HCT116 (cell line): Measurements from ENCODE around the gene NSD2. TPM values are rescaled to one million over a fixed set of nuclear protein-coding genes. Genes with fewer than 3 reads are reported as not detected.

ENCODE experiments used
- ATAC-seq: fragments of 200-7000 bp; cut with Tn5 transposase; 2 replicates; pipeline ENCODE4 v1.9.1; 2020; ENCODE audit warnings: mild to moderate bottlenecking, moderate library complexity
- BruUV-seq: library from RNA; stranded (reverse); fragments of 400-500 nt; replicated peaks from 2 replicates; lab custom pipeline; 2021; lab: Mats Ljungman, UMichigan
- CTCF ChIA-PET: fragments of 300-600 bp; sonication (Branson Sonifier 250); formaldehyde crosslinking; loops from one replicate; lab custom pipeline; 2021; ENCODE audit warnings: antibody characterized with exemption; lab: Charles Lee
- POLR2A ChIA-PET: fragments of 300-600, 350-600 bp; sonication (Branson Sonifier 250); formaldehyde crosslinking; loops from one replicate; lab custom pipeline; 2021; ENCODE audit warnings: antibody characterized with exemption; lab: Charles Lee
- RAD21 ChIA-PET, 2 experiments: fragments of 300-600 bp; sonication (Branson Sonifier 250); formaldehyde crosslinking; loops; one replicate each; lab custom pipeline; 2023; ENCODE audit warnings: low total read pairs in 2 of 2; ENCODE audit not compliant: uncharacterized antibody in 2 of 2, unreplicated experiment in 2 of 2, low non-redundant PET in 1 of 2; lab: Charles Lee
- DNase-seq: peaks from one replicate; pipeline ENCODE4 v3.0.0-alpha.2; 2010; ENCODE audit warnings: low read depth, low spot score
- H2AFZ ChIP-seq: fragments of 200-600 bp; shearing (Covaris generic), sonication (generic); 2 replicates; pipeline ENCODE4 v1.6.1; 2017; ENCODE audit warnings: low read depth, mixed run types, mixed read lengths, antibody characterized with exemption, low read length; ENCODE audit not compliant: poor library complexity, severe bottlenecking
- H3K27ac ChIP-seq: 2 replicates; pipeline ENCODE4 v1.5.1; 2012; ENCODE audit warnings: low read depth, low read length
- H3K27me3 ChIP-seq: fragments of 200-600 bp; sonication (generic); 2 replicates; pipeline ENCODE4 v1.6.1; 2016; ENCODE audit warnings: mixed run types, low read length, mixed read lengths; ENCODE audit not compliant: insufficient read depth
- H3K36me3 ChIP-seq, 2 experiments: fragments of 200-500 bp in 1 of 2; fragments of 200-600 bp in 1 of 2; sonication (Bioruptor generic) in 1 of 2; sonication (generic) in 1 of 2; 2 replicates each; pipeline versions ENCODE4 v1.5.1 to v1.6.1; 2014 to 2016; ENCODE audit warnings: low read length in 2 of 2, inconsistent platforms in 1 of 2, mixed read lengths in 1 of 2, mixed run types in 1 of 2; ENCODE audit not compliant: insufficient read depth in 2 of 2, control insufficient read depth in 1 of 2
- H3K4me1 ChIP-seq, 2 experiments: fragments of 200-600 bp in 1 of 2; sonication (generic) in 1 of 2; 2 replicates each; pipeline versions ENCODE4 v1.5.1 to v1.6.1; 2012 to 2017; ENCODE audit warnings: low read length in 2 of 2, inconsistent platforms in 1 of 2, mild to moderate bottlenecking in 1 of 2, mixed read lengths in 1 of 2, mixed run types in 1 of 2, moderate library complexity in 1 of 2; ENCODE audit not compliant: insufficient read depth in 2 of 2, control insufficient read depth in 1 of 2
- H3K4me2 ChIP-seq: fragments of 200-600 bp; sonication (generic); 2 replicates; pipeline ENCODE4 v1.6.1; 2017; ENCODE audit warnings: mixed run types, low read length, mixed read lengths
- H3K4me3 ChIP-seq, 2 experiments: fragments of 200-600 bp in 1 of 2; sonication (generic) in 1 of 2; replicated peaks in 1 of 2; 2 replicates each; pipeline ENCODE4 v1.5.1; 2011 to 2016; ENCODE audit warnings: low read length in 2 of 2, control low read depth in 1 of 2, low read depth in 1 of 2, mild to moderate bottlenecking in 1 of 2, mixed read lengths in 1 of 2, mixed run types in 1 of 2
- H3K79me2 ChIP-seq: fragments of 200-600 bp; sonication (generic); 2 replicates; pipeline ENCODE4 v1.6.1; 2017; ENCODE audit warnings: mild to moderate bottlenecking, mixed run types, low read length, moderate library complexity, mixed read lengths; ENCODE audit not compliant: insufficient read depth
- H3K9ac ChIP-seq: fragments of 200-600 bp; sonication (generic); 2 replicates; pipeline ENCODE4 v1.6.1; 2016; ENCODE audit warnings: low read length, mixed read lengths
- H3K9me2 ChIP-seq: fragments of 200-600 bp; sonication (generic), shearing (Covaris generic); 2 replicates; pipeline ENCODE4 v1.6.1; 2017; ENCODE audit warnings: mixed run types, mild to moderate bottlenecking, moderate library complexity; ENCODE audit not compliant: insufficient read depth
- H3K9me3 ChIP-seq, 2 experiments: fragments of 200-500 bp in 1 of 2; fragments of 200-600 bp in 1 of 2; sonication (Bioruptor generic) in 1 of 2; sonication (generic) in 1 of 2; 2 replicates each; pipeline ENCODE4 v1.6.1; 2014 to 2017; ENCODE audit warnings: low read length in 2 of 2, mixed read lengths in 2 of 2, inconsistent platforms in 1 of 2, low read depth in 1 of 2, mild to moderate bottlenecking in 1 of 2, mixed run types in 1 of 2, moderate library complexity in 1 of 2; ENCODE audit not compliant: control insufficient read depth in 1 of 2, insufficient read depth in 1 of 2
- H4K20me1 ChIP-seq: fragments of 200-600 bp; sonication (generic), shearing (Covaris generic); 2 replicates; pipeline ENCODE4 v1.6.1; 2017; ENCODE audit warnings: mixed run types, mild to moderate bottlenecking, moderate library complexity; ENCODE audit not compliant: insufficient read depth
- ATF3 ChIP-seq: IDR thresholded peaks from 2 replicates; pipeline ENCODE4 v1.6.1; 2012
- CEBPB ChIP-seq: IDR thresholded peaks from 2 replicates; pipeline ENCODE4 v1.6.1; 2012; ENCODE audit warnings: low read depth
- CTCF ChIP-seq, 3 experiments: fragments of 200-600 bp in 1 of 3; sonication (generic) in 1 of 3; IDR thresholded peaks in 2 of 3; conservative IDR thresholded peaks in 1 of 3; 2 replicates each; pipeline ENCODE4 v1.5.1; 2012 to 2017; ENCODE audit warnings: low read depth in 2 of 3, low read length in 2 of 3, antibody characterized with exemption in 1 of 3, borderline replicate concordance in 1 of 3, control low read depth in 1 of 3, mild to moderate bottlenecking in 1 of 3, mixed read lengths in 1 of 3, mixed run types in 1 of 3, moderate library complexity in 1 of 3; ENCODE audit not compliant: insufficient read depth in 1 of 3
- EGR1 ChIP-seq: IDR thresholded peaks from 2 replicates; pipeline ENCODE4 v1.6.1; 2012; ENCODE audit warnings: low read depth
- EZH2 ChIP-seq: fragments of 200-600 bp; sonication (generic); IDR thresholded peaks from 2 replicates; pipeline ENCODE4 v1.6.1; 2017; ENCODE audit warnings: antibody characterized with exemption, mixed run types
- EZH2phosphoT487 ChIP-seq: fragments of 200-600 bp; IDR thresholded peaks from 2 replicates; pipeline ENCODE4 v1.6.1; 2018; ENCODE audit warnings: antibody characterized with exemption, borderline replicate concordance
- MAX ChIP-seq: IDR thresholded peaks from 2 replicates; pipeline ENCODE4 v1.6.1; 2012
- POLR2A ChIP-seq: IDR thresholded peaks from 2 replicates; pipeline ENCODE4 v1.7.0; 2011; ENCODE audit warnings: borderline replicate concordance; ENCODE audit not compliant: insufficient read depth, insufficient read length; ENCODE audit errors: extremely low read depth
- POLR2AphosphoS5 ChIP-seq: IDR thresholded peaks from 2 replicates; pipeline ENCODE4 v1.6.1; 2011; ENCODE audit warnings: mild to moderate bottlenecking, low read depth, low read length, moderate library complexity
- RAD21 ChIP-seq: IDR thresholded peaks from 2 replicates; pipeline ENCODE4 v1.6.1; 2012; ENCODE audit warnings: low read depth, mild to moderate bottlenecking
- SIN3A ChIP-seq: IDR thresholded peaks from 2 replicates; pipeline ENCODE4 v1.6.1; 2012; ENCODE audit warnings: low read depth
- SP1 ChIP-seq: IDR thresholded peaks from 2 replicates; pipeline ENCODE4 v1.6.1; 2012; ENCODE audit warnings: low read depth
- SRF ChIP-seq: IDR thresholded peaks from 2 replicates; pipeline ENCODE4 v1.6.1; 2012; ENCODE audit warnings: low read depth
- TCF7L2 ChIP-seq: IDR thresholded peaks from 2 replicates; pipeline ENCODE4 v1.7.0; 2011; ENCODE audit warnings: borderline replicate concordance, inconsistent platforms; ENCODE audit not compliant: insufficient read depth, insufficient read length; ENCODE audit errors: extremely low read depth
- YY1 ChIP-seq: IDR thresholded peaks from 2 replicates; pipeline ENCODE4 v1.6.1; 2011; ENCODE audit warnings: low read length, low read depth, moderate library complexity, mild to moderate bottlenecking; ENCODE audit not compliant: insufficient replicate concordance; ENCODE audit errors: extremely low read depth
- ZBTB33 ChIP-seq: IDR thresholded peaks from 2 replicates; pipeline ENCODE4 v1.6.1; 2011; ENCODE audit warnings: mild to moderate bottlenecking, low read length, moderate library complexity; ENCODE audit not compliant: insufficient replicate concordance; ENCODE audit errors: extremely low read depth
- ZFX ChIP-seq: fragments of 450-650 bp; IDR thresholded peaks from 2 replicates; pipeline ENCODE4 v1.6.1; 2017
- ZNF274 ChIP-seq: fragments of 200-500 bp; sonication (Bioruptor generic); IDR thresholded peaks from 2 replicates; pipeline ENCODE4 v1.6.1; 2014; ENCODE audit warnings: mild to moderate bottlenecking, low read depth, low read length, inconsistent platforms
- intact Hi-C: fragments of 100-400 bp; cut with micrococcal nuclease; formaldehyde crosslinking; loops from 2 replicates; pipeline ENCODE4 v1.10.0; 2022
- total RNA-seq: library from RNA; stranded (reverse); gene quantifications from one replicate; pipeline ENCODE4 v1.2.1, GENCODE V29; 2021; ENCODE audit not compliant: unreplicated experiment

NSD2 gene
- total RNA-seq, 1 experiment from 2014 or later, result 145 TPM

DNA sequence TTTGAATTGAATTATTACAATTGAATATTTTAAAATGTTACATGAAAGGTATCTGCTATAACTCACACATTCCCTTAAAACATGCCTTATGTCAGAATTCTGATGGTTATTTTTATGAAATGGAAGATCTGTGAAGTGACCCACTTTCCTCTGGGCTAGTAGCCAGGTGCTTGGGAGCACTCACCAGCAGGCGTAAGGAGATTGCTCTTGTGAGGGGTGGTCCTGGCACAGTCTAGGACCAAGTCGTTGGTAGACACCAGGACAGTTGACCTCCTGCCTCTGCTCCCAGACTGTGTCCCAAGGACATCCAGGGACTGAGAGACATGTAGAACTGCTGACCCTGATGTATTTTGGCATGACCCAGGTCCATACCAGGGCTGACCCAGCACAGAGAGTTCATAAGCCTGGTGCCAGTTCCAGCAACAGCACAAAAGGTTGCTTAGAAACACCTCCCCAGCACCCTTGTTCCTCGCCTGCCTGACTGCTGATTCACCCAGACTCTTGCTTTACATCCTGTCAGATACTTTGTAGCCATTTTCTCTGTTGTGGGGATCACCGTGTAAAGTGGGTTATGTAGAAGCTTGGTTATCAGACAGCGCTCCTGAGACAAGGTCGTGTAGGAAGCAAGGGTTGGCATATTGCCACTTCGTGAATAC, 89.1 kb downstream of the NSD2 start:
- Histone ChIP-seq H4K20me1 (no peaks in the 10 kb centered on the region), H3K9me3 (no peaks in the 10 kb centered on the region), H3K9ac (no peak overlapping the region), H3K27ac (no peak overlapping the region), H3K4me2 (no peak overlapping the region), H3K27me3 (no peaks in the 10 kb centered on the region), H3K79me2 (peaks cover 30% of the 10 kb centered on the region)
- BruUV-seq, result no TSS peak
- ChIA-PET CTCF (no interaction called here), RAD21 (no interaction called here)
- DNase-seq (no peak), ATAC-seq (no peak)
- TF ChIP-seq POLR2A, result no peak
- TF ChIP-seq, all 23 proteins: peak for 0
- POLR2A ChIA-PET, result no interaction called here
- no peak overlapping the region for H3K4me3 ChIP-seq
- H3K4me1 ChIP-seq, result no peaks in the 10 kb centered on the region
- intact Hi-C loops, result no loop called here
- no peak overlapping the region for H2AFZ ChIP-seq
- H3K9me2 ChIP-seq, result no peaks in the 10 kb centered on the region
- H3K36me3 ChIP-seq, result peaks cover 42 to 77% of the 10 kb centered on the region in 2 experiments

DNA sequence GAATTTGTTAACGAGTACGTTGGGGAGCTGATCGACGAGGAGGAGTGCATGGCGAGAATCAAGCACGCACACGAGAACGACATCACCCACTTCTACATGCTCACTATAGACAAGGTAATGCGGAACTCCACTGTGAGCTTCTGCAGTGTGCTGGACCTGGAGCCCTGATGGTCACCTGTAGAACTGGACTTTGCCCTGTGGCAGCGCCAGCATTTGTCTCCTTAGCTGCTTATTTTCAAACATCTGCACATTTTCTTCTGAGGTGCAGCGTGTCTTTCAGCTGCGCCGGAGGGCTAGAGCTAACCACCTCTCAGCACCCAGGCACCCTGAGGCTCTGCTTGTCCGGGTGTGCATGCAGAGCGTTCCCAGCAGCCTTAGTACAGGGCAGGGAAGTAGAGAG, 89.8 kb downstream of the NSD2 start:
- Histone ChIP-seq H3K36me3 (peaks cover 40 to 70% of the 10 kb centered on the region in 2 experiments), H3K79me2 (peaks cover 32% of the 10 kb centered on the region), H3K4me2 (no peak overlapping the region), H2AFZ (no peak overlapping the region), H3K9me3 (no peaks in the 10 kb centered on the region), H3K27ac (no peak overlapping the region), H4K20me1 (no peaks in the 10 kb centered on the region), H3K4me1 (no peaks in the 10 kb centered on the region), H3K4me3 (no peak overlapping the region), H3K27me3 (no peaks in the 10 kb centered on the region), H3K9ac (no peak overlapping the region), H3K9me2 (no peaks in the 10 kb centered on the region)
- DNase-seq, result no peak
- CTCF ChIA-PET, result no interaction called here
- RAD21 ChIA-PET, result no interaction called here
- no TSS peak for BruUV-seq
- intact Hi-C loops, result no loop called here
- no peak for ATAC-seq
- POLR2A ChIA-PET, result no interaction called here
- no peak for TF ChIP-seq EZH2phosphoT487
- no peak for TF ChIP-seq EGR1
- no peak for TF ChIP-seq ATF3
- TF ChIP-seq YY1, result no peak
- TF ChIP-seq MAX, result no peak
- no peak for TF ChIP-seq RAD21
- no peak for TF ChIP-seq EZH2
- no peak for TF ChIP-seq SRF
- TF ChIP-seq TCF7L2, result no peak
- TF ChIP-seq CEBPB, result no peak
- no peak for TF ChIP-seq ZBTB33
- no peak for TF ChIP-seq CTCF (IDR thresholded peaks at IDR 0.05 in 2 of 3, conservative IDR thresholded peaks at IDR 0.05 in 1 of 3; ENCODE audit: borderline replicate concordance in 1 of 3, insufficient read depth in 1 of 3, low read depth in 2 of 3, low read length in 2 of 3)
- no peak for TF ChIP-seq ZFX
- TF ChIP-seq ZNF274, result no peak
- TF ChIP-seq SP1, result no peak
- TF ChIP-seq SIN3A, result no peak
- TF ChIP-seq POLR2AphosphoS5, result no peak
